Type B pancreatic cell (in vitro differentiated cells): ENCODE measurements around the gene TPST2. TPM values are rescaled to one million over a fixed set of nuclear protein-coding genes. Genes with fewer than 3 reads are reported as not detected.

Experiments
- DNase-seq: peaks from one replicate; pipeline ENCODE4 v3.0.0; 2021; ENCODE audit warnings: mixed read lengths; ENCODE audit not compliant: unreplicated experiment; ENCODE audit errors: extremely low spot score
- H3K27ac Mint-ChIP-seq: 2 replicates; pipeline ENCODE4 v1.8.0; 2021; ENCODE audit warnings: mild to moderate bottlenecking, mixed read lengths
- H3K27me3 Mint-ChIP-seq: 2 replicates; pipeline ENCODE4 v1.8.0; 2021; ENCODE audit warnings: mixed read lengths
- H3K36me3 Mint-ChIP-seq: 2 replicates; pipeline ENCODE4 v1.8.0; 2021; ENCODE audit warnings: mixed read lengths
- H3K4me1 Mint-ChIP-seq: one replicate; pipeline ENCODE4 v1.8.0; 2021; ENCODE audit warnings: mixed read lengths; ENCODE audit not compliant: unreplicated experiment
- H3K4me3 Mint-ChIP-seq: 2 replicates; pipeline ENCODE4 v1.8.0; 2021; ENCODE audit warnings: mild to moderate bottlenecking, mixed read lengths
- H3K9me3 Mint-ChIP-seq: 2 replicates; pipeline ENCODE4 v1.8.0; 2021; ENCODE audit warnings: mixed read lengths
- total RNA-seq: library from RNA; stranded (reverse); gene quantifications from 2 replicates; pipeline ENCODE4 v1.2.1, GENCODE V29; 2021; ENCODE audit warnings: low replicate concordance
- TF ChIP-seq, protein P1 (sequence below): fragments of 200-600 bp; sonication (generic); conservative IDR thresholded peaks from 2 replicates; pipeline ENCODE4 v1.5.0; 2021; ENCODE audit warnings: antibody characterized with exemption, mild to moderate bottlenecking

Gene TPST2
- total RNA-seq, 1 donor from 2014 or later, result 15.7 TPM

DNA sequence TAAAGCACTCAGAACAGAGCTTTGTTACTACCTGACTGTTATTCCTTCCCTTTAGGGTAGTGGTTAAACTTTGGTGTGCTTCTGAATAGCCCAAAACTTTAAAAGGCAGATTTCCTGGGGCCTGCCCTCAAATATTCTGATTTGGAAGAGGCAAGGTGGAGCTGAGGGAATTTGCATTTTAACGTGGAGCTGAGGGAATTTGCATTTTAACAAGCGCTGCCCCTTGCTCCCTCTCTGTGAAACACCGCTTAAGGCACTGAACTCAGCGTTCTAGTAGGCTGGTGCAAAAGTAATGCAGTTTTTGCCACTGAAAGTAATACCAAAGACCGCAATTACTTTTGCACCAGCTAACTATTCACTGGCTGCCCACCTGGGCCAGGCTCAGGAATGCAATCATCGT is 35.0 kb downstream of the TPST2 start:
- TF ChIP-seq, protein P1, sequence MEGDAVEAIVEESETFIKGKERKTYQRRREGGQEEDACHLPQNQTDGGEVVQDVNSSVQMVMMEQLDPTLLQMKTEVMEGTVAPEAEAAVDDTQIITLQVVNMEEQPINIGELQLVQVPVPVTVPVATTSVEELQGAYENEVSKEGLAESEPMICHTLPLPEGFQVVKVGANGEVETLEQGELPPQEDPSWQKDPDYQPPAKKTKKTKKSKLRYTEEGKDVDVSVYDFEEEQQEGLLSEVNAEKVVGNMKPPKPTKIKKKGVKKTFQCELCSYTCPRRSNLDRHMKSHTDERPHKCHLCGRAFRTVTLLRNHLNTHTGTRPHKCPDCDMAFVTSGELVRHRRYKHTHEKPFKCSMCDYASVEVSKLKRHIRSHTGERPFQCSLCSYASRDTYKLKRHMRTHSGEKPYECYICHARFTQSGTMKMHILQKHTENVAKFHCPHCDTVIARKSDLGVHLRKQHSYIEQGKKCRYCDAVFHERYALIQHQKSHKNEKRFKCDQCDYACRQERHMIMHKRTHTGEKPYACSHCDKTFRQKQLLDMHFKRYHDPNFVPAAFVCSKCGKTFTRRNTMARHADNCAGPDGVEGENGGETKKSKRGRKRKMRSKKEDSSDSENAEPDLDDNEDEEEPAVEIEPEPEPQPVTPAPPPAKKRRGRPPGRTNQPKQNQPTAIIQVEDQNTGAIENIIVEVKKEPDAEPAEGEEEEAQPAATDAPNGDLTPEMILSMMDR, result no peak
- no peaks in the 10 kb centered on the region for H3K9me3 Mint-ChIP-seq
- no peak overlapping the region for H3K27ac Mint-ChIP-seq
- H3K4me1 Mint-ChIP-seq, result peaks cover 19% of the 10 kb centered on the region
- DNase-seq, result no peak
- H3K27me3 Mint-ChIP-seq, result no peaks in the 10 kb centered on the region
- no peaks in the 10 kb centered on the region for H3K36me3 Mint-ChIP-seq
- no peak overlapping the region for H3K4me3 Mint-ChIP-seq

DNA sequence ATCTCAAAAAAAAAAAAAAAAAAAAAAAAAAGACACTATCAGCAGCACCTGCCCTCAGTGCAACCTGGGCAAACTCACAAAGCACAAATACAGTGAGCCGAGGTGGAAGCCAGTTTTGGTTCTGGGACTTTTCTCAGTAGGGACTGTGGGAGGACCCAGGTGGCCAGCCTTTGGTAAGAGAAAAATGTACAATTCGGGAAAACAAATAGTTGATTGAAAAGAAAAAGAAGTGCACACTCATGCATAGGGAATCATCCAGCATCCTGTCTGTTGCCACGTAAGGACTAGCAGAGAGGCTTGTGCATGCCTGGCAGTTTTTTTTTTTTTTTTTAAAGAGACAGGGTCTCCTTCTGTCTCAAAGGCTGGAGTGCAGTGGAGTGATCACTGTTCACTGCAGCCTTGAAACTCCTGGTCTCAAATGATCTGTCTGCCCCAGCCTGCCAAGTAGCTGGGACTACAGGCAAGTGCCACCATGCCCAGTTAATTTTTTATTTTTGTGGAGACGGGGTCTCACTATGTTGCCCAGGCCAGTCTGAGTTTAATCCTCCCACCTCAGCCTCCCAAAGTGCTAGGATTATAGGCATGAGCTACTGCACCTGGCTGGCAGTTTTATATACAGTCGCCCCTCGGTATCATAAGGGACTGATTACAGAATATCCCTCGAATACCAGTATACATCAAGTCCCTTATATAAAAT is 36.7 kb downstream of the TPST2 start:
- no peak for DNase-seq
- Mint-ChIP-seq H3K4me1 (peaks cover 14% of the 10 kb centered on the region), H3K27me3 (no peaks in the 10 kb centered on the region), H3K36me3 (no peaks in the 10 kb centered on the region), H3K9me3 (no peaks in the 10 kb centered on the region), H3K4me3 (no peak overlapping the region), H3K27ac (no peak overlapping the region)
- TF ChIP-seq, protein P1, result no peak

DNA sequence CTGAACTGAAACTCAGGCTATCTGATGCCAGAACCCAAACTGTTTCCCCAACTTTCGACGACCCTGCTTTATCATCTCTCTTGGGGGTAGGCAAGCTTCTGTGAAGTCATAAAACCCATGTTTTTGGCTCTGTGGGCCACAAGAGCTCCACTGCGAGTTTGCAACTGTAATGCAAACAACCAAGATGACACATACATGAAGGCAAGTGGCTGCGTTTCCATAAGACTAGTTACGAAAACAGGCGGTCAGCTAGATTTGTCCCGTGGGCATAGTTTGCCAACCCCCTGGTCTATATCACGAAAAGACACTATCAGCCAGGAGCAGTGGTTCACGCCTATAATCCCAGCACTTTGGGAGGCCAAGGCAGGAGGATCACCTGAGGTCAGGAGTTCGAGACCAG is 37.5 kb downstream of the TPST2 start:
- TF ChIP-seq, protein P1, result no peak
- H3K4me1 Mint-ChIP-seq, result peaks cover 14% of the 10 kb centered on the region
- no peak for DNase-seq
- H3K4me3 Mint-ChIP-seq, result no peak overlapping the region
- H3K9me3 Mint-ChIP-seq, result no peaks in the 10 kb centered on the region
- H3K27ac Mint-ChIP-seq, result no peak overlapping the region
- H3K27me3 Mint-ChIP-seq, result no peaks in the 10 kb centered on the region
- no peaks in the 10 kb centered on the region for H3K36me3 Mint-ChIP-seq

DNA sequence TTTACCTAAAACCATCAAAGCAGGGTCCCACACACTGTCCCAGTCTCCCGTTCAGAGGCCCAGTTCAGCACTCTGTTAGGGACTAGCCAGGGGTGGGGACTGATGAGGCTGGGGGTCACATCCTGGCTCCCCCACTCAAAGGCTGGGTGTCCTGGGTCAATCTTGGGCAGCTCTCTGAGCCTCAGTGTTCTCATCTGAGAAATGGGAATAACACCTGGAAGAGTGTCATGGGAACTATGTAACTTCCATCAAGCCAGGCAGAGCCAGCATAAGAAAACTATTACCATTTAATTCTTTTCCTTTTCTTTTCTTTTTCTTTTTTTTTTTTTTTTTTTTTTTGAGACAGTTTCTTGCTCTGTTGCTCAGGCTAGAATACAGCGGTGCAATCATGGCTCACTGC is 38.4 kb downstream of the TPST2 start:
- TF ChIP-seq, protein P1, result no peak
- Mint-ChIP-seq H3K4me3 (no peak overlapping the region), H3K27ac (no peak overlapping the region), H3K36me3 (no peaks in the 10 kb centered on the region), H3K9me3 (no peaks in the 10 kb centered on the region), H3K4me1 (peaks cover 11% of the 10 kb centered on the region), H3K27me3 (no peaks in the 10 kb centered on the region)
- DNase-seq, result no peak

DNA sequence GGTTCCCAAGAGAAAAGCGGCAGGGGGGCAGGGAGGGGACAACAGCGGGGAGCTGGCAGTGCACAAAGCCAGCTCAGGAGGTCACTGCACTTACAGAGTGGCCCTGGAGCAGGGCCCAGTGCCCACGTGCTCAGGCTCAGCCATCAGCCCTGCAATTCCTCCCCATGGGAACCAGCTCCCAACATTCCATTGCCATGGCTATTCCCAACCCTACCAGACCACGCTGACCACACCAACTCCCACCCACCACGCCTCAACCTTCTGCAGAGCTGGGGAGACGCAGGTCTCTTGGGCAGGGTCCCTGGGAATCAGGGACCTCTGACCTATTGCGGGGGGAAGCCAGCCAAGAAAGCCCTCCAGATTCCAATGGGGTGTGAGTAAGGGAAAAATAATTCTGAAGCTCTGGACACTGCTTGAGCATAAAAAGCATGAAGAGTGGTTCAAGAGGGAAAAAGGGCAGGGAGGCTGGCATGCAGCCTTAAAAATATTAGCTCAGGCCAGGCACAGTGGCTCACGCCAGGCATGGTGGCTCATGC is 39.4 kb downstream of the TPST2 start:
- H3K4me1 Mint-ChIP-seq, result peaks cover 10% of the 10 kb centered on the region
- no peak overlapping the region for H3K27ac Mint-ChIP-seq
- H3K4me3 Mint-ChIP-seq, result no peak overlapping the region
- no peaks in the 10 kb centered on the region for H3K27me3 Mint-ChIP-seq
- TF ChIP-seq, protein P1, result no peak
- no peaks in the 10 kb centered on the region for H3K36me3 Mint-ChIP-seq
- DNase-seq, result no peak
- no peaks in the 10 kb centered on the region for H3K9me3 Mint-ChIP-seq
